Measurements from ENCODE around the gene ATP6V0C. TPM values are rescaled to one million over a fixed set of nuclear protein-coding genes. Genes with fewer than 3 reads are reported as not detected.
"Not testable (repeated sequence)": the region's sequence is repeated elsewhere in the genome, so short reads cannot be mapped to it uniquely, and the experiment has no call there.

Gene ATP6V0C
- total RNA-seq, 2 donors from 2014 or later = 218 to 230 TPM

- DNase-seq (peak; percentile 49 to 69), ATAC-seq (peak; percentile 71)
- intact Hi-C loops (cut with DNase I, micrococcal nuclease) = no loop called here
These were observed 39.5 kb upstream of the ATP6V0C start for GRCh38 chr16:2473999-2474876.

- intact Hi-C loops (cut with DNase I, micrococcal nuclease) = no loop called here
- DNase-seq = peak; percentile 80 to 85
- ATAC-seq = peak; percentile 85
These were observed 38.8 kb upstream of the ATP6V0C start, which contains the start of gene TBC1D24 for GRCh38 chr16:2474877-2475412. TSS of gene TBC1D24 (plus strand) at chr16:2475127. CDS start at chr16:2496149, 21,022 bp downstream.

GRCh38 chr16:2475413-2476344 lies 38.1 kb upstream of the ATP6V0C start:
- peak in 1 of 2 donors; percentile 54 for DNase-seq

GRCh38 chr16:2476345-2476720 lies 37.4 kb upstream of the ATP6V0C start:
- ATAC-seq (no peak), DNase-seq (peak in 1 of 2 donors; percentile 3)
- intact Hi-C loops (cut with DNase I, micrococcal nuclease) = no loop called here

More at GRCh38 chr16:2475413-2476344, 38.1 kb upstream of the ATP6V0C start:
- intact Hi-C loops (cut with DNase I, micrococcal nuclease) = no loop called here
- peak; percentile 50 for ATAC-seq

- intact Hi-C loops (cut with DNase I, micrococcal nuclease) = no loop called here
- ATAC-seq (no peak), DNase-seq (no peak)
These were observed 37.0 kb upstream of the ATP6V0C start for GRCh38 chr16:2476741-2477140.

GRCh38 chr16:2477327-2477726 lies 36.4 kb upstream of the ATP6V0C start:
- DNase-seq = no peak
- intact Hi-C loops (cut with DNase I, micrococcal nuclease) = no loop called here

GRCh38 chr16:2478279-2478678 lies 35.5 kb upstream of the ATP6V0C start:
- ATAC-seq (no peak), DNase-seq (no peak)
- intact Hi-C loops (cut with DNase I, micrococcal nuclease) = no loop called here

More at GRCh38 chr16:2477327-2477726, 36.4 kb upstream of the ATP6V0C start:
- no peak for ATAC-seq

- DNase-seq; ATAC-seq; intact Hi-C loops (cut with DNase I, micrococcal nuclease): not testable (repeated sequence)
These were observed 33.8 kb upstream of the ATP6V0C start for GRCh38 chr16:2479996-2480395.

- ATAC-seq = peak; percentile 96
- intact Hi-C loops (cut with DNase I, micrococcal nuclease) = no loop called here
- peak; percentile 78 to 88 for DNase-seq
These were observed 32.8 kb upstream of the ATP6V0C start for GRCh38 chr16:2480948-2481347.

- ATAC-seq (no peak), DNase-seq (peak in 1 of 2 donors; percentile 3)
- intact Hi-C loops (cut with DNase I, micrococcal nuclease) = no loop called here
These were observed 32.1 kb upstream of the ATP6V0C start for GRCh38 chr16:2481676-2482075.

GRCh38 chr16:2482249-2482648 lies 31.5 kb upstream of the ATP6V0C start:
- ATAC-seq (no peak), DNase-seq (peak in 1 of 2 donors; percentile 6)
- intact Hi-C loops (cut with DNase I, micrococcal nuclease) = no loop called here

GRCh38 chr16:2482708-2483534 lies 30.8 kb upstream of the ATP6V0C start:
- no peak for ATAC-seq
- DNase-seq = peak in 1 of 2 donors; percentile 29
- intact Hi-C loops (cut with DNase I, micrococcal nuclease) = no loop called here

GRCh38 chr16:2483939-2484897 lies 29.5 kb upstream of the ATP6V0C start:
- DNase-seq (no peak), ATAC-seq (no peak)
- intact Hi-C loops (cut with DNase I, micrococcal nuclease) = no loop called here

- no peak for ATAC-seq
- DNase-seq = no peak
- intact Hi-C loops (cut with DNase I, micrococcal nuclease) = no loop called here
These were observed 28.7 kb upstream of the ATP6V0C start for GRCh38 chr16:2484898-2485508.

GRCh38 chr16:2485811-2486507 lies 27.8 kb upstream of the ATP6V0C start:
- no peak for ATAC-seq
- peak in 1 of 2 donors; percentile 7 for DNase-seq
- intact Hi-C loops (cut with DNase I, micrococcal nuclease) = no loop called here

All from left colon (tissue), 2 donors.